B cell (primary cell): ENCODE measurements around the gene ADAM19.

Experiments
- CTCF ChIP-seq: fragments of 200-600 bp; IDR thresholded peaks from one replicate; pipeline ENCODE4 v1.8.0; 2022; ENCODE audit warnings: antibody characterized with exemption, mild to moderate bottlenecking
- EZH2 ChIP-seq: IDR thresholded peaks from 2 replicates; pipeline ENCODE4 v1.6.1; 2012; ENCODE audit warnings: borderline replicate concordance, low read depth, mild to moderate bottlenecking, moderate library complexity, low read length; ENCODE audit not compliant: insufficient read depth, poor library complexity, severe bottlenecking

GRCh38 chr5:157459715-157460599 is 115.6 kb downstream of the ADAM19 start, which contains the start of gene NIPAL4:
- TF ChIP-seq CTCF (no peak), EZH2 (no peak)
